ENCODE results near the gene PDPK1. TPM values are rescaled to one million over a fixed set of nuclear protein-coding genes. Genes with fewer than 3 reads are reported as not detected.
"Not testable (repeated sequence)": the region's sequence is repeated elsewhere in the genome, so short reads cannot be mapped to it uniquely, and the experiment has no call there.

Gene PDPK1
- total RNA-seq, 2 donors from 2014 or later: 36.5 to 57.6 TPM

GRCh38 chr16:2609345-2609744, 71.5 kb downstream of the PDPK1 start:
- not testable (repeated sequence) for ATAC-seq

GRCh38 chr16:2609827-2610470, 72.1 kb downstream of the PDPK1 start:
- Mint-ChIP-seq H3K27ac (peak overlapping the region in 1 of 2 donors; percentile 50), H3K36me3 (peaks cover 6 to 12% of the 10 kb centered on the region in 2 donors), H3K9me3 (no peaks in the 10 kb centered on the region)
- ATAC-seq: no peak
- DNase-seq (ENCODE audit: low spot score in 2 of 2): peak in 1 of 2 donors; percentile 45

More at GRCh38 chr16:2609345-2609744, 71.5 kb downstream of the PDPK1 start:
- H3K9me3 Mint-ChIP-seq; H3K27ac Mint-ChIP-seq; DNase-seq (ENCODE audit: low spot score in 2 of 2): not testable (repeated sequence)
- peaks cover 6 to 12% of the 10 kb centered on the region in 2 donors for H3K36me3 Mint-ChIP-seq

DNA sequence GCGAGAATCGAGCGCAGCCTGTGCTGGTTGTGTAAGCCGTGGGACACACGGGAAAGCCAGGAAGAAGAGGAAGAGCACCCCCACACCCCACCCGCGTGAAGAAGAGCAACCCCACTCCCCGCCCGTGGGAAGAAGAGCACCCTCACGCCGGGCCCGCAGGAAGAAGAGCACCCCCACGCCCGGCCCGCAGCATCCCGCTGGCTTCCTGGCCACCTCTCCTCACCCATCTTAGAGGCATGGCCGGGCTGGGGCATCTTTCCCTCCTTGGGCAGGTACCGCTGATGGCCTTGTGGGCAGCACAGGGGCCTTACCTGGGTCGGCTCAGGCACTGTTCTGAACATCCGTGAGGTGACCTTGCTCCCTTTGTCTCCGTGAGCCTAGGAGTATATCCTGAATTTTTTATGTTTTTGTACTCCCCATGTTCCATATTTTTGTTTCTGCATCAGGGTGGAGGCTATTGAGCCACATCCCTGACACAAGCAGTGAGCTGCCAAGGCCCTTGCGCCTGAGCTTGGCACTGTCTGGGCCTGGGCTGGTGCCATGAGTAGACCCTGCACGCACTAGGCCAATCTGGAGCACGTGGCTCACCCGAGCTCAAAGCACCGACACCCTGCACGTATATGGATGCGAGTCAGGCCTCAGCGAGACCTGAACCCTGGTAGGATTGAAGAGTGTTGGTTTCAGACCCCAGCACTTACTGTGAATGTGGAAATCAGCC, 73.1 kb downstream of the PDPK1 start:
- H3K36me3 Mint-ChIP-seq: peaks cover 0 to 6% of the 10 kb centered on the region in 2 donors
- H3K27ac Mint-ChIP-seq: peak overlapping the region in 1 of 2 donors; percentile 65
- no peaks in the 10 kb centered on the region for H3K9me3 Mint-ChIP-seq
- ATAC-seq: no peak
- peak in 1 of 2 donors; percentile 41 for DNase-seq (ENCODE audit: low spot score in 2 of 2)

- ATAC-seq: no peak
- no peak for DNase-seq (ENCODE audit: low spot score in 2 of 2)
- no peak overlapping the region for H3K27ac Mint-ChIP-seq
- H3K36me3 Mint-ChIP-seq: peaks cover 0 to 6% of the 10 kb centered on the region in 2 donors
- H3K9me3 Mint-ChIP-seq: no peaks in the 10 kb centered on the region
These were observed 73.7 kb downstream of the PDPK1 start for GRCh38 chr16:2611499-2611862.

DNA sequence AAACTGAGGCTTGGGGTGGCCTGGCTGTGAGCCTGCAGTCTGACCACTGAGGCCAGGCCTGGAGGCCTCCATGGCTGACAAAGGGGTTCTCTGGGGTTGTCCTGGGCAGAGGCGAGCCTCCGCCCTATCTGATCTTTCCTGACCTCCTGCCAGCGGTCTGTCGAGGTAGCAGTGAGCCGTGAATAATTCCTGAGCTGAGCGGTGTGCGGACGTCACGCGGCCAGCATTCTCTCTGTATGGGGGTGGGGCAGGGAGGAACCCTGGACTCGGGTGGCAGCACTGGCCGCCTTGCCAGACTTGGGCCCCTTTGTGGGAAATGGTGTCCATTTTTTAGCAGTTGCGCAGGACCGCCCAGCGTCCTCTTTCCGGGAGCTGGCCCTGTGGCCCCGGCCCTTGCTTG, 74.1 kb downstream of the PDPK1 start:
- DNase-seq (ENCODE audit: low spot score in 2 of 2); H3K27ac Mint-ChIP-seq; H3K36me3 Mint-ChIP-seq; H3K9me3 Mint-ChIP-seq; ATAC-seq: not testable (repeated sequence)

DNA sequence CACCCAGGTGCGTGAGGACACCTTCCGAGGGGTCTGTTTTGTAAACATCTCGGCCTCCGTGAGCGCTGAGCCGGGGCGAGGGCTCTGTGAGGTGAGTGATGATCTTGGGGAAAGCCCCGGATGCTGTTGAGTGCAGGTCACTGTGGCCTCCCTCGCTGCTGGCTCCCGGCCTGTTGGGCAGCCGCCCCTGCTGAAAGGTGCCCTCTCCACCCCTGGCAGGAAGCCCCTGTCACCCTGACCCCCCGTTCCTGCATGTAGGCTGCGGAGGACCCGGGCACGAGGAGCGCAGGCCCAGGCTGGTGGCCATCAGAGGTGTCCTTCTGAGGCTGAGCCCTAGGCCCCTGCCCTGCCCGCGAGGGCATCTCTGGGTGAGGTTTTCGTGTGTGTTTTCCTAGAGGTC, 75.4 kb downstream of the PDPK1 start:
- peak in 1 of 2 donors; percentile 32 for ATAC-seq
- not testable (repeated sequence) for DNase-seq (ENCODE audit: low spot score in 2 of 2); H3K9me3 Mint-ChIP-seq; H3K36me3 Mint-ChIP-seq; H3K27ac Mint-ChIP-seq

DNA sequence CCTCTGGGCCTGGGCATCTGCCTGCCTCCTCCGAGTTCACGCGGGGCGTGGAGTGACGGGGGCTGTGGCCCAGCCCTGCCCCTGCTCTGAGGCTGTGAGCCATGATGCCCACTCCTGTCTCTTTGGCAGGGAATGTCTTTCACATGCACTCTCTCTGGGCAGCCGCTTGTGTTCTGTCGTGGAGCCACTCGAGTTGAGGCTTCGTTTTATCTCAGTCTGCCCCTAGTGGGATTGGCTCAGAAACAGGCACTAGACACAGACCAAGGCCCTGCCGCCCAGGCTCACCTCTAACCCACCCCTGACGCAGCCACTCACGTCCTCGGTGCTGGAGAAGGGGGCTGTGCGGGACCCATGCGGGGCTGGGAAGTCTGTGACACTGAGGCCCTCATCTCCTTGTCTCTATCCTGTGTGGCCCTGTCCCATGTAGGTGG, 77.0 kb downstream of the PDPK1 start:
- ATAC-seq (no peak), DNase-seq (ENCODE audit: low spot score in 2 of 2) (peak in 1 of 2 donors; percentile 23)
- peak overlapping the region; percentile 44 to 69 for H3K27ac Mint-ChIP-seq
- H3K36me3 Mint-ChIP-seq: peaks cover 0 to 6% of the 10 kb centered on the region in 2 donors
- no peaks in the 10 kb centered on the region for H3K9me3 Mint-ChIP-seq

- DNase-seq (ENCODE audit: low spot score in 2 of 2); ATAC-seq; H3K36me3 Mint-ChIP-seq; H3K27ac Mint-ChIP-seq; H3K9me3 Mint-ChIP-seq: not testable (repeated sequence)
These were observed 81.1 kb downstream of the PDPK1 start for GRCh38 chr16:2618964-2619363.

GRCh38 chr16:2619628-2620027, 81.8 kb downstream of the PDPK1 start:
- H3K36me3 Mint-ChIP-seq; DNase-seq (ENCODE audit: low spot score in 2 of 2); H3K27ac Mint-ChIP-seq; H3K9me3 Mint-ChIP-seq: not testable (repeated sequence)
- peak; percentile 61 to 82 for ATAC-seq

DNA sequence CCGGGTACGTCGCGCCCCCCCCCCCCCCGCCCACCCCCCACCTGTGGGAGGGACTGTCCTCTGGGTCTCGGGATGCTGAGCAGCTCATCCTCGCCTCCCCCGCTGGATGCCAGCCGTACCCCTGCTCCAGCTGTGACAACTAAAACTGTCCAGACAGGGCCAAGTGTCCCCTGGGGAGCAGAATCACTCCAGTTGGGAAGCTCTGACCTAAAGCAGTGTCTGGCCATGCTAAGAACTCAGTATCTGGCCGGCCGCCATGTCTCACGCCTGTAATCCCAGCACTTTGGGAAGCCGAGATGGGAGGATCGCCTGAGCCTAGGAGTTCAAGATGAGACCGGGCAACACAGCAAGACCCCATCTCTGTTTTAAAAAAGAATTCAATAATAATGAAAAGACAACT, 83.0 kb downstream of the PDPK1 start:
- not testable (repeated sequence) for H3K36me3 Mint-ChIP-seq; DNase-seq (ENCODE audit: low spot score in 2 of 2); ATAC-seq; H3K27ac Mint-ChIP-seq; H3K9me3 Mint-ChIP-seq

- not testable (repeated sequence) for ATAC-seq; DNase-seq (ENCODE audit: low spot score in 2 of 2); H3K36me3 Mint-ChIP-seq; H3K27ac Mint-ChIP-seq; H3K9me3 Mint-ChIP-seq
These were observed 83.6 kb downstream of the PDPK1 start for GRCh38 chr16:2621395-2621794.

DNA sequence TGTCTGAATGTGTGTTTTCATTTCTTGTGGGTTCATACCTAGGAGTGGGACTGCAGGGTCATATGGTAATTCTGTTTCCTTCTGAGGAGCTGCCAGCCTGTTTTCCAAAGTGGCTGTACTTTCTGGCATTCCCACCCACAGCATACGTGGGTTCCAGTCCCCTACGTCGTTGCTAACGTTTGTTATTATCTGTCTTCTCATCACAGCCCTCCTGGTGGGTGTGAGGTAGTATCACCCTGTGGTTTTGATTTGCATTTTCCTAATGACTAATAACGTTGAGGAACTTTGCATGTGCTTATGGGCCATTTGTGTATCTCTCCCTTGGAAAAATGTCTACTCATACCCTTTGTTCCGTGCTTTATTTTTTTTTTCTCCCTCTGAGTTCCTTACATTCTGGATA, 89.3 kb downstream of the PDPK1 start:
- H3K9me3 Mint-ChIP-seq; H3K36me3 Mint-ChIP-seq; H3K27ac Mint-ChIP-seq; DNase-seq (ENCODE audit: low spot score in 2 of 2): not testable (repeated sequence)
- ATAC-seq: peak; percentile 82 to 84

- H3K27ac Mint-ChIP-seq; ATAC-seq; H3K36me3 Mint-ChIP-seq; H3K9me3 Mint-ChIP-seq; DNase-seq (ENCODE audit: low spot score in 2 of 2): not testable (repeated sequence)
These were observed 93.4 kb downstream of the PDPK1 start for GRCh38 chr16:2631203-2631602.

DNA sequence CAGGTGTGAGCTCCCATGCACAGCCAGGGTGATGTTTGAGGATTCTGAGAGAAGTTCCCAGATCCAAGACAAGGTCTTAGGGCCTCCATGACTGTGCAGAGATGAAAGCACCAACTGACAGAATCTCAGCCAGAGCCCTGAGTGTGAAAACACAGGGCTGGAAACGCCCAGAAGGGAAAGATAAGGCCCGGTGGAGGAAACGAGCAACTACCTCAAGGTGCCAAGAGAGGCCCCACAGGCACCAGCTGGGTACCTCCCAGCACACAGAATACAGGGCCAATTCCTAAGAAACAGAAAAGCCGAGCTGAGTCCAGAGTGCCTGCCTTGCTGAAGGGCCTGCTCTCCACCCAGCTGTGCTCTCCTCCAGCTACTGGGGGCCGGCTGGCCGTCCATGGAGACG, 94.5 kb downstream of the PDPK1 start:
- not testable (repeated sequence) for ATAC-seq; H3K27ac Mint-ChIP-seq; H3K9me3 Mint-ChIP-seq; H3K36me3 Mint-ChIP-seq; DNase-seq (ENCODE audit: low spot score in 2 of 2)

DNA sequence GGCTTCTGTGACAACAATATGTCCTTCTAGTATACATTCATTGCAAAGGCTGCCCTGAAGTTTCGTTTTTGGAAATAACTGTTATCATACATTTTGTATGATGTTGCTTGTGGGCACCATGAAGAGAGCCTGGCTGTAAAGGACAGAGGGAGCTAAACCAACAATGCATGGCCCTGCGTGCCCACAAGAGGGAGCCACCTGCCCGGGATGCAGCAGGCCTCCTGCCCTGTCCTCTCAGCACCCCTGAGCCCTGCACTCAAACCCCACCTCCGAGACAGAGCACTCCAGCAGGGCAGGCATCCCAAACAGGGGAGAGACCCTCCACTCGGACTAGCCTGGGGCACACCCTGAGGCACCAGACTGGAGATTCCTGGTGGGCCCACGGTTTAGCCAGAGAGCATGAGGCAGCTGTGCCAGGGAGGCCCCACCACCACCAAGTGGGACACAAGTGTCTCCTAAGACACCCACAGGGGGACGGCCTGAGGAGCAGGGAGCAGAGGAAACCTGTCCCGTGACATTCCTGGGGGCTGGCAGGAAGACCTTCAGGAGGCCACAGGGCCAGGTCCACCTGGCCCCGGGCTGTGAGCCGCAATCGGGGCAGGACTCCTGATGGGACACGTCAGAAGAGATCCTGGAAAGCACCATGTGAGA, 101.4 kb downstream of the PDPK1 start:
- not testable (repeated sequence) for H3K9me3 Mint-ChIP-seq, H3K27ac Mint-ChIP-seq, H3K36me3 Mint-ChIP-seq
- DNase-seq (ENCODE audit: low spot score in 2 of 2): peak in 1 of 2 donors; percentile 61
- peak; percentile 91 to 94 for ATAC-seq

DNA sequence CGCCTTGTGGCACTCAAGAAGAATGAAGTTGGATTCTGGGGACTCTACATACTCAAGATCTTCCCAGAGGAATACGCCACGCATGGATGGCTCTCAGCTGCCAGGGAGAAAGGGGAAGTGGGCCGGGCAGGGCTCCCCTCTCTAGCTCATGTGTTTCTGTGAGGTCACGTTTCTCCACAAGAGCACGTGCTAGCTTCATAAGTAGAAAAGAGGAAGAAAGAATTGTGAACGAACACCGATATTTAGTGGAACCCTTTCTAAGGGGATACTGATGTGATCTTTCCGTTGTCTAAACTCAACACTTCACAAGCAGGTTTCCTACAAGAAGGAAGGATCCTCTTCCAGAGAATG, 101.9 kb downstream of the PDPK1 start:
- H3K36me3 Mint-ChIP-seq, ATAC-seq: not testable (repeated sequence)

GRCh38 chr16:2642561-2642960, 104.7 kb downstream of the PDPK1 start:
- not testable (repeated sequence) for ATAC-seq; H3K27ac Mint-ChIP-seq; H3K36me3 Mint-ChIP-seq; DNase-seq (ENCODE audit: low spot score in 2 of 2); H3K9me3 Mint-ChIP-seq

More for the DNA sequence above, 101.9 kb downstream of the PDPK1 start:
- not testable (repeated sequence) for H3K27ac Mint-ChIP-seq; DNase-seq (ENCODE audit: low spot score in 2 of 2); H3K9me3 Mint-ChIP-seq

Measured in activated naive CD4-positive, alpha-beta T cell treated with anti-CD3 and anti-CD28 coated beads, Interleukin-2, amount 50 U/mL, for 72 hours (primary cell).